HepG2 (cell line): ENCODE data around the gene RAN. TPM values are rescaled to one million over a fixed set of nuclear protein-coding genes. Genes with fewer than 3 reads are reported as not detected.

Experiments used
- ATF7-NPFF ChIP-seq: sonication (generic); formaldehyde crosslinking; IDR thresholded peaks from 2 replicates; pipeline ENCODE4 v1.8.1; 2023; ENCODE audit warnings: mild to moderate bottlenecking, low read depth, missing genetic modification reagents, moderate library complexity
- DDIT3 ChIP-seq: sonication (generic); formaldehyde crosslinking; IDR thresholded peaks from 2 replicates; pipeline ENCODE4 v1.4.0; 2020; ENCODE audit warnings: mild to moderate bottlenecking, missing genetic modification reagents
- DPF2 ChIP-seq: sonication (generic); formaldehyde crosslinking; IDR thresholded peaks from 2 replicates; pipeline ENCODE4 v1.4.0; 2020; ENCODE audit warnings: mild to moderate bottlenecking, low read depth, missing genetic modification reagents, borderline replicate concordance
- IKZF1 ChIP-seq: fragments of 450-650 bp; IDR thresholded peaks from 2 replicates; pipeline ENCODE4 v1.7.1; 2016
- KLF12 ChIP-seq: sonication (generic); formaldehyde crosslinking; IDR thresholded peaks from 2 replicates; pipeline ENCODE4 v1.4.0; 2020; ENCODE audit warnings: missing genetic modification reagents, borderline replicate concordance
- MAFK ChIP-seq, 2 experiments: IDR thresholded peaks in 1 of 2; conservative IDR thresholded peaks in 1 of 2; 2 replicates each; pipeline ENCODE4 v1.6.1; 2011; ENCODE audit warnings: improper control_type of control experiment in 2 of 2, low read length in 2 of 2
- MXD3 ChIP-seq: IDR thresholded peaks from 2 replicates; pipeline ENCODE4 v1.6.1; 2016; ENCODE audit warnings: mild to moderate bottlenecking, missing biosample characterization, missing genetic modification reagents
- SALL1 ChIP-seq: sonication (generic); formaldehyde crosslinking; IDR thresholded peaks from 2 replicates; pipeline ENCODE4 v1.8.0; 2022; ENCODE audit warnings: mild to moderate bottlenecking, missing genetic modification reagents
- SMAD1 ChIP-seq: sonication (generic); formaldehyde crosslinking; IDR thresholded peaks from 2 replicates; pipeline ENCODE4 v1.4.0; 2020; ENCODE audit warnings: missing genetic modification reagents, low read depth, mild to moderate bottlenecking, borderline replicate concordance
- SNAI1 ChIP-seq: sonication (generic); formaldehyde crosslinking; IDR thresholded peaks from 2 replicates; pipeline ENCODE4 v1.5.0; 2020; ENCODE audit warnings: mild to moderate bottlenecking, missing genetic modification reagents, borderline replicate concordance
- TCF12 ChIP-seq, 2 experiments: fragments of 450-650 bp in 1 of 2; sonication (generic) in 1 of 2; formaldehyde crosslinking in 1 of 2; IDR thresholded peaks; 2 replicates each; pipeline versions ENCODE4 v1.6.1 to v1.8.0; 2017 to 2022; ENCODE audit warnings: antibody characterized with exemption in 1 of 2, mild to moderate bottlenecking in 1 of 2, missing genetic modification reagents in 1 of 2, moderate library complexity in 1 of 2
- ZBTB25 ChIP-seq: IDR thresholded peaks from 2 replicates; pipeline ENCODE4 v1.6.1; 2018; ENCODE audit warnings: missing genetic modification reagents
- ZGPAT ChIP-seq: IDR thresholded peaks from 2 replicates; pipeline ENCODE4 v1.6.1; 2016; ENCODE audit warnings: mild to moderate bottlenecking
- ZNF800 ChIP-seq: sonication (generic); formaldehyde crosslinking; IDR thresholded peaks from 2 replicates; pipeline ENCODE4 v1.4.0; 2020; ENCODE audit warnings: missing genetic modification reagents
- polyA plus RNA-seq, 8 experiments: library from polyadenylated mRNA; depleted of rRNA in 3 of 8; stranded (reverse) in 7 of 8; unstranded in 1 of 8; fragments of >200 nt; fragmentation: Illumina TruSeq in 4 of 8; extraction: Trizol in 4 of 8; gene quantifications; 2 replicates each; pipeline versions ENCODE4 v1.2.1 to v1.2.3, GENCODE V29; 2011 to 2016; ENCODE audit warnings: low read depth in 4 of 8, missing spikeins in 1 of 8, mixed read lengths in 1 of 8; ENCODE audit not compliant: insufficient read depth in 1 of 8
- total RNA-seq, 5 experiments: library from RNA; depleted of rRNA; stranded (reverse); fragments of >200 nt; fragmentation: Illumina TruSeq; extraction: Trizol; gene quantifications; 2 replicates each; pipeline ENCODE4 v1.2.3, GENCODE V29; 2016; ENCODE audit warnings: low read depth in 1 of 5
- TF ChIP-seq, protein P1 (sequence below): sonication (generic); formaldehyde crosslinking; IDR thresholded peaks from 2 replicates; pipeline ENCODE4 v1.5.1; 2020; ENCODE audit warnings: missing genetic modification reagents, mild to moderate bottlenecking, borderline replicate concordance
- TF ChIP-seq, protein P2 (sequence below): sonication (generic); formaldehyde crosslinking; IDR thresholded peaks from 2 replicates; pipeline ENCODE4 v1.8.1; 2023; ENCODE audit warnings: mild to moderate bottlenecking, missing genetic modification reagents
- TF ChIP-seq, protein P3 (sequence below): sonication (generic); formaldehyde crosslinking; IDR thresholded peaks from 2 replicates; pipeline ENCODE4 v1.8.0; 2022; ENCODE audit warnings: mild to moderate bottlenecking, missing genetic modification reagents
- TF ChIP-seq, protein P4 (sequence below): sonication (generic); formaldehyde crosslinking; IDR thresholded peaks from 2 replicates; pipeline ENCODE4 v1.5.0; 2020; ENCODE audit warnings: missing genetic modification reagents

The RAN gene
- total and polyA plus RNA-seq, 2 of the 13 experiments (the other 11 are each of a cell fraction or from before 2014, with no cell fraction given): 1,335 to 1,630 TPM

GRCh38 chr12:130916241-130916911, 44.5 kb downstream of the RAN start (continued):
- TF ChIP-seq DPF2 (no peak), SMAD1 (CRISPR knock-in tag) (no peak; the same call in 1 of the 2 replicates), MAFK (conservative IDR thresholded peaks at IDR 0.05 in 1 of 2, IDR thresholded peaks at IDR 0.05 in 1 of 2; ENCODE audit: low read length in 2 of 2) (no peak), IKZF1 (no peak), SNAI1 (CRISPR knock-in tag) (no peak), KLF12 (CRISPR knock-in tag) (no peak), TCF12 (IDR thresholded peaks at IDR 0.05) (no peak), TCF12 (CRISPR knock-in tag; IDR thresholded peaks at IDR 0.05) (no peak), MXD3 (CRISPR knock-in tag) (no peak), DDIT3 (CRISPR knock-in tag) (no peak), ZBTB25 (no peak; the same call in 1 of the 2 replicates), ZGPAT (CRISPR knock-in tag) (peak; percentile 23; the same call in 1 of the 2 replicates), ATF7-NPFF (no peak), SALL1 (CRISPR knock-in tag) (peak; percentile 81), ZNF800 (CRISPR knock-in tag) (no peak)
- TF ChIP-seq, protein P1, sequence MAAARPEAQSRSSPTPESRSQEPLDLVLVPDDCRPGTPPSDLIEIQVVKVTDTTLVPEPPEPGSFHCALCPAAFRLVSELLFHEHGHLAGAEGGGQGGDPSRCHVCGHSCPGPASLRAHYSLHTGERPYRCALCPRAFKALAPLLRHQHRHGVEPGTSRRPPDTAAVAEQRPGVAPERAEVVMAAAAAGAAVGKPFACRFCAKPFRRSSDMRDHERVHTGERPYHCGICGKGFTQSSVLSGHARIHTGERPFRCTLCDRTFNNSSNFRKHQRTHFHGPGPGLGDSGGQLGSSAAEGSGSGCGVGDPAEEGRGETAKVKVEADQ (CRISPR knock-in tag): no peak
- TF ChIP-seq, protein P2, sequence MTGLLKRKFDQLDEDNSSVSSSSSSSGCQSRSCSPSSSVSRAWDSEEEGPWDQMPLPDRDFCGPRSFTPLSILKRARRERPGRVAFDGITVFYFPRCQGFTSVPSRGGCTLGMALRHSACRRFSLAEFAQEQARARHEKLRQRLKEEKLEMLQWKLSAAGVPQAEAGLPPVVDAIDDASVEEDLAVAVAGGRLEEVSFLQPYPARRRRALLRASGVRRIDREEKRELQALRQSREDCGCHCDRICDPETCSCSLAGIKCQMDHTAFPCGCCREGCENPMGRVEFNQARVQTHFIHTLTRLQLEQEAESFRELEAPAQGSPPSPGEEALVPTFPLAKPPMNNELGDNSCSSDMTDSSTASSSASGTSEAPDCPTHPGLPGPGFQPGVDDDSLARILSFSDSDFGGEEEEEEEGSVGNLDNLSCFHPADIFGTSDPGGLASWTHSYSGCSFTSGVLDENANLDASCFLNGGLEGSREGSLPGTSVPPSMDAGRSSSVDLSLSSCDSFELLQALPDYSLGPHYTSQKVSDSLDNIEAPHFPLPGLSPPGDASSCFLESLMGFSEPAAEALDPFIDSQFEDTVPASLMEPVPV (CRISPR knock-in tag): no peak
- TF ChIP-seq, protein P3, sequence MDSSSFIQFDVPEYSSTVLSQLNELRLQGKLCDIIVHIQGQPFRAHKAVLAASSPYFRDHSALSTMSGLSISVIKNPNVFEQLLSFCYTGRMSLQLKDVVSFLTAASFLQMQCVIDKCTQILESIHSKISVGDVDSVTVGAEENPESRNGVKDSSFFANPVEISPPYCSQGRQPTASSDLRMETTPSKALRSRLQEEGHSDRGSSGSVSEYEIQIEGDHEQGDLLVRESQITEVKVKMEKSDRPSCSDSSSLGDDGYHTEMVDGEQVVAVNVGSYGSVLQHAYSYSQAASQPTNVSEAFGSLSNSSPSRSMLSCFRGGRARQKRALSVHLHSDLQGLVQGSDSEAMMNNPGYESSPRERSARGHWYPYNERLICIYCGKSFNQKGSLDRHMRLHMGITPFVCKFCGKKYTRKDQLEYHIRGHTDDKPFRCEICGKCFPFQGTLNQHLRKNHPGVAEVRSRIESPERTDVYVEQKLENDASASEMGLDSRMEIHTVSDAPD (CRISPR knock-in tag): no peak
- TF ChIP-seq, protein P4, sequence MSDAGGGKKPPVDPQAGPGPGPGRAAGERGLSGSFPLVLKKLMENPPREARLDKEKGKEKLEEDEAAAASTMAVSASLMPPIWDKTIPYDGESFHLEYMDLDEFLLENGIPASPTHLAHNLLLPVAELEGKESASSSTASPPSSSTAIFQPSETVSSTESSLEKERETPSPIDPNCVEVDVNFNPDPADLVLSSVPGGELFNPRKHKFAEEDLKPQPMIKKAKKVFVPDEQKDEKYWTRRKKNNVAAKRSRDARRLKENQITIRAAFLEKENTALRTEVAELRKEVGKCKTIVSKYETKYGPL: no peak
